ENCODE data around the gene CLDN25.

Gene CLDN25

DNA sequence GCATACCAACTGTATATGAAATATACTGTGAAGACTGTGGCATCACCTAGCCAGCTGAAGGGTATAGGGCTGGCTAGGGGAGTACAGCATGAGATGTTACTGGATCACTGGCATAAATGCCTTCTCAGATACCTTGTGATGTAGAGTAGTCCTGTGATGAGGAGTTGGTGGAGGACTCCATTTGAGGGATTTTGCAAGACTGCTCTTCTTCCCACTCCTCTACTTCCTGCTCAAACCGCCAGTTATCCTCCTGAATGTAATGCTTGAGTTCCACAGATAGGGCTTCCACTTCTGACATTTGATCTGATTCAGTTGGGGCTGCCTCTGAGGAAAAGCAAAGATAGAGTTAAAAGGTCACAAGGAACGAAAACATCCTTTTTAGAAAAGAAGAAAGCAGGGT, 29.3 kb downstream of the CLDN25 start:
- DNase-seq (ENCODE audit: low spot score), result no peak

DNA sequence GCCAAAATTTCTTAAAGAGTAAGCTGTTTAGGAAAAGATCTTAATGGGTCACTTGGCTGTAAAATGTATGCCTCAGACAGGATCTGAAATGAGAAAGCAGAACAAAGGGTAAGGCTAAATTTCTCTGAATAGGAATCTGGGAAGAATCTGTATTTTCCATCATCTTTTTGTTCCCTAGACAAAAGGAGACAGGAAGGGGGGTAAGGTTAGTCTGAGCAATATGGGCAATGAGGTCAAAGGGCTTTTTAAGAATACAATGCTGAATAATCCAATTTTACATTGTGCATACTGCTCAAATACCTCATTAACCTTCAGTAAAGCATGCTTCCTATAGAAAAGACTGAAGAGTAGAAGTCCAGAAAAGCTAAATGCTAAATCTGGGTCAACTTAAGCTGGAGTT, 34.6 kb downstream of the CLDN25 start:
- DNase-seq (ENCODE audit: low spot score), result no peak

DNA sequence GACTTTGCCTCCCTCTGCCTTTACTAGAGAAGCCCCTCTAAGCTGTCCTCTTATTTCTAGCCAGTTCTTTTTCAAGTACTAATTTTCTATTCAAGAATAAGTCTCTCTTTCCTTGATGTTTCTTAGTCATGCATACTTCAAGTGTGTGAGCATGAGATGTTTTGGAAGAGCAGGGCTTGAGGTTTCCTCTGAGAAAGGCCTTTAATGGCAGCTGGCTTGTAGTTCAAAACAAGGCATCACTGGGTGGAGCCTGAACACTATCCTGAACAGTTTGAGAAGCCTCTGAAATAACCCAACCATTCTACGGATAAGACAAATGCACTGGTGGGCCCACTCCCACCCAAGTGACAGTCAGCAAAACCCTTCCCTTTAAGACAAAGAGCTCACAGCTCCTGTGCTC, 37.6 kb downstream of the CLDN25 start:
- no peak for DNase-seq (ENCODE audit: low spot score)

DNA sequence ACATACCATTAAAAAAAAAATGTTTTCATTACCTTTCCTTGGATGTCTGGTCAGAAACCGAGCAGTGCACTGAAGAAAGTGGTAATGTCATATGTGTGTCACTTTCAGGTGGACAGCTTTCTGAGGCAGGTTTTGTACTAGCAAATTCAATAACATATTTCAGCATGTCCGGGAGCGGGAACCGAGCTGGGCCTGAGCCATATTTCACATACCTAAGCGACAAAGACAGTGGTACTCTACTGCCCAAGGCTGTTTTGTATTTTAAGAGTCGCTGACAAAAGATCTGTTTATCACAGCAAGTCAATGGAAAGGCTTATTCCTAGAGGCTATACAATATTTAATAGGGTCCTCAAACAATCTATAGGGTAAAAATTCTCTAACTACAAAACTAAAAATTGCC, 38.0 kb downstream of the CLDN25 start:
- no peak for DNase-seq (ENCODE audit: low spot score)

DNA sequence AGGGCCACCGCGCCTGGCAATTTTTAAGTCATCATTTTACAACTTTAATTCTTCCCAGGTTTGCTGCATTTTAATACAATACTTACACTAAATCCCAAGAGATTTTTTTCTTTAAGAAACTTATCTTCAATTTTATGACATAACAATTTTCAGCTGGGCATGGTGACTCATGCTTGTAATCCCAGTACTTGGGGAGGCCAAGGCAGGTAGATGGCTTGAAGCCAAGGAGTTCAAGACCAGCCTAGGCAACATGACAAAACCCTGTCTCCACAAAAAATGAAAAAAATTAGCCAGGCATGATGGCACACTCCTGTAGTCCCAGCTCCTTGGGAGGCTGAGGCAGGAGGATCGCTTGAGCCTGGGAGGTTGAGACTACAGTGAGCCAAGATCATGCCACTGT, 38.8 kb downstream of the CLDN25 start:
- DNase-seq (ENCODE audit: low spot score), result no peak

DNA sequence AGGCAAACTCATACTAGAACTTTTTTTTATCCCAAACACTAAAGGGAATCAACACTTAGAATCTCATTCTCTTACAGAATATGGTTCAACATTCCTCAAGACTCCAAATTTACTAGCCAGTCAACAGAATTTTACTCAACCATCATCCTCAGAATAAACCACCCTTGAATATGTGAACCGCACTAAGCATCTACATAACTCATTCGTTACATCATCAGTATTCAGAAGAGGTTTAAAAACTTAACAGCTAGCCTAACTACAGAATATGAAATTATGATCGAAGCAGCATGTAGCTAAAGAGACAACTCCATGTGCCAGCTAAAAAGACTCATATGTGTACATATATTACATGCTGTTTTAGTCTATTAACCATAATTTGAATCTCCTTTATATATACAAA, 47.9 kb downstream of the CLDN25 start:
- no peak for DNase-seq (ENCODE audit: low spot score)

DNA sequence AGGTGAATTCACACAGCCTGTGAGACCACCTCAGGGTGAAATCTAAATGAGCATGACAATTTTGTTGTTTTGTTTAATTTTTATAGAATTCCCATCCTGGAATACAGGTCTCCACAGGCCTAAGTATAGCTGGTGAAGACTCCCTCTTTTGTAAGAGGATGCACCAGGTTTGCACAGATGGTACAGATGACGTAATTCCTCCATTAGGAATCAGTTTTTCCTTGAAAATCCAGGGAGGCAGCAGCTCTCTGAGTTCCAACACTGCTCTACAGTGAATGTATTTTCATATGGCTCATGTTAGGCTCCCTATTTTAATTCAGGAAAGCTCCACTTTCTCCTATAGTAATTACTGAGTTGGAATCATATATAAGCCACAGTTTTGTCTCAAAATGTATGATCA, 48.6 kb downstream of the CLDN25 start:
- no peak for DNase-seq (ENCODE audit: low spot score)

DNA sequence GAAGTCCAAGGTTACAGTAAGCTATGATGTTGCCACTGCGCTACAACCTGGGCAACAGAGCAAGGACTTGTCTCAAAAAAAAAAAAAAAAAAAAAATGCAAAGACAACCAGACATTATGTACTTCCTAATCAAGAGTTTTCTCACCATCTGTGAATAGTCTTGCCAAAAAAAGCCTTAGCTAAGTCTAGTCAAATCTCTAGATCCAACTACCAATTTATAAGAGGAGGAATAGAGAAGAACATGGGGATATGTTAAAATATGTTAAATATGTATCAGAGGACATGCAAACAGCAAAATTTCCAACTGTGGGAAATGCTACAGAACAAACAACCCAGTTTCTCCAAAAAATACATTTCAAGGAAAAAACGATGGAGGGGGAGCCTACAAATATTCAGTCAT, 50.2 kb downstream of the CLDN25 start:
- no peak for DNase-seq (ENCODE audit: low spot score)
